GM12874 (cell line): ENCODE results near the gene PIWIL4.

Experiments
- TF ChIP-seq, protein P1 (sequence below): IDR thresholded peaks from 2 replicates; pipeline ENCODE4 v1.5.1; 2011; ENCODE audit warnings: low read depth, mild to moderate bottlenecking, control low read depth, low read length, moderate library complexity; ENCODE audit not compliant: insufficient read depth

The PIWIL4 gene

DNA sequence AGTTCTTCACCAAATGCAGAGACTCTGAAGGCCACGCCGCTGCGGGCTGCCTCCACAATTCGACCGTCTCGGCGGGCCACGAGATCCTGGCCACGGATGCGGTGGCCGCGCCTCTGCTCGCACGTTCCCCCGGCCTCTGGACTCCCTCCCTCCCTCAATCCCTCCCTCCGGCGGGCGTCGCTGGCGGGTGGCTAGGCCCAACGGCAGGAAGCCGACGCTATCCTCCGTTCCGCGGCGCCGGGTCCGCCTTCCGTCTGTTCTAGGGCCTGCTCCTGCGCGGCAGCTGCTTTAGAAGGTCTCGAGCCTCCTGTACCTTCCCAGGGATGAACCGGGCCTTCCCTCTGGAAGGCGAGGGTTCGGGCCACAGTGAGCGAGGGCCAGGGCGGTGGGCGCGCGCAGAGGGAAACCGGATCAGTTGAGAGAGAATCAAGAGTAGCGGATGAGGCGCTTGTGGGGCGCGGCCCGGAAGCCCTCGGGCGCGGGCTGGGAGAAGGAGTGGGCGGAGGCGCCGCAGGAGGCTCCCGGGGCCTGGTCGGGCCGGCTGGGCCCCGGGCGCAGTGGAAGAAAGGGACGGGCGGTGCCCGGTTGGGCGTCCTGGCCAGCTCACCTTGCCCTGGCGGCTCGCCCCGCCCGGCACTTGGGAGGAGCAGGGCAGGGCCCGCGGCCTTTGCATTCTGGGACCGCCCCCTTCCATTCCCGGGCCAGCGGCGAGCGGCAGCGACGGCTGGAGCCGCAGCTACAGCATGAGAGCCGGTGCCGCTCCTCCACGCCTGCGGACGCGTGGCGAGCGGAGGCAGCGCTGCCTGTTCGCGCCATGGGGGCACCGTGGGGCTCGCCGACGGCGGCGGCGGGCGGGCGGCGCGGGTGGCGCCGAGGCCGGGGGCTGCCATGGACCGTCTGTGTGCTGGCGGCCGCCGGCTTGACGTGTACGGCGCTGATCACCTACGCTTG lies 23.2 kb upstream of the PIWIL4 start, which contains the start of gene FUT4:
Gene FUT4, plus strand, starts transcription at position 227 of the 951 bp plus-strand sequence. Its CDS starts 213 bp downstream, at position 440.
- TF ChIP-seq, protein P1, sequence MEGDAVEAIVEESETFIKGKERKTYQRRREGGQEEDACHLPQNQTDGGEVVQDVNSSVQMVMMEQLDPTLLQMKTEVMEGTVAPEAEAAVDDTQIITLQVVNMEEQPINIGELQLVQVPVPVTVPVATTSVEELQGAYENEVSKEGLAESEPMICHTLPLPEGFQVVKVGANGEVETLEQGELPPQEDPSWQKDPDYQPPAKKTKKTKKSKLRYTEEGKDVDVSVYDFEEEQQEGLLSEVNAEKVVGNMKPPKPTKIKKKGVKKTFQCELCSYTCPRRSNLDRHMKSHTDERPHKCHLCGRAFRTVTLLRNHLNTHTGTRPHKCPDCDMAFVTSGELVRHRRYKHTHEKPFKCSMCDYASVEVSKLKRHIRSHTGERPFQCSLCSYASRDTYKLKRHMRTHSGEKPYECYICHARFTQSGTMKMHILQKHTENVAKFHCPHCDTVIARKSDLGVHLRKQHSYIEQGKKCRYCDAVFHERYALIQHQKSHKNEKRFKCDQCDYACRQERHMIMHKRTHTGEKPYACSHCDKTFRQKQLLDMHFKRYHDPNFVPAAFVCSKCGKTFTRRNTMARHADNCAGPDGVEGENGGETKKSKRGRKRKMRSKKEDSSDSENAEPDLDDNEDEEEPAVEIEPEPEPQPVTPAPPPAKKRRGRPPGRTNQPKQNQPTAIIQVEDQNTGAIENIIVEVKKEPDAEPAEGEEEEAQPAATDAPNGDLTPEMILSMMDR = no peak

DNA sequence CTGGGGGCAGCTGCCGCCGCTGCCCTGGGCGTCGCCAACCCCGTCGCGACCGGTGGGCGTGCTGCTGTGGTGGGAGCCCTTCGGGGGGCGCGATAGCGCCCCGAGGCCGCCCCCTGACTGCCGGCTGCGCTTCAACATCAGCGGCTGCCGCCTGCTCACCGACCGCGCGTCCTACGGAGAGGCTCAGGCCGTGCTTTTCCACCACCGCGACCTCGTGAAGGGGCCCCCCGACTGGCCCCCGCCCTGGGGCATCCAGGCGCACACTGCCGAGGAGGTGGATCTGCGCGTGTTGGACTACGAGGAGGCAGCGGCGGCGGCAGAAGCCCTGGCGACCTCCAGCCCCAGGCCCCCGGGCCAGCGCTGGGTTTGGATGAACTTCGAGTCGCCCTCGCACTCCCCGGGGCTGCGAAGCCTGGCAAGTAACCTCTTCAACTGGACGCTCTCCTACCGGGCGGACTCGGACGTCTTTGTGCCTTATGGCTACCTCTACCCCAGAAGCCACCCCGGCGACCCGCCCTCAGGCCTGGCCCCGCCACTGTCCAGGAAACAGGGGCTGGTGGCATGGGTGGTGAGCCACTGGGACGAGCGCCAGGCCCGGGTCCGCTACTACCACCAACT lies 22.4 kb upstream of the PIWIL4 start:
- TF ChIP-seq, protein P1 = no peak

DNA sequence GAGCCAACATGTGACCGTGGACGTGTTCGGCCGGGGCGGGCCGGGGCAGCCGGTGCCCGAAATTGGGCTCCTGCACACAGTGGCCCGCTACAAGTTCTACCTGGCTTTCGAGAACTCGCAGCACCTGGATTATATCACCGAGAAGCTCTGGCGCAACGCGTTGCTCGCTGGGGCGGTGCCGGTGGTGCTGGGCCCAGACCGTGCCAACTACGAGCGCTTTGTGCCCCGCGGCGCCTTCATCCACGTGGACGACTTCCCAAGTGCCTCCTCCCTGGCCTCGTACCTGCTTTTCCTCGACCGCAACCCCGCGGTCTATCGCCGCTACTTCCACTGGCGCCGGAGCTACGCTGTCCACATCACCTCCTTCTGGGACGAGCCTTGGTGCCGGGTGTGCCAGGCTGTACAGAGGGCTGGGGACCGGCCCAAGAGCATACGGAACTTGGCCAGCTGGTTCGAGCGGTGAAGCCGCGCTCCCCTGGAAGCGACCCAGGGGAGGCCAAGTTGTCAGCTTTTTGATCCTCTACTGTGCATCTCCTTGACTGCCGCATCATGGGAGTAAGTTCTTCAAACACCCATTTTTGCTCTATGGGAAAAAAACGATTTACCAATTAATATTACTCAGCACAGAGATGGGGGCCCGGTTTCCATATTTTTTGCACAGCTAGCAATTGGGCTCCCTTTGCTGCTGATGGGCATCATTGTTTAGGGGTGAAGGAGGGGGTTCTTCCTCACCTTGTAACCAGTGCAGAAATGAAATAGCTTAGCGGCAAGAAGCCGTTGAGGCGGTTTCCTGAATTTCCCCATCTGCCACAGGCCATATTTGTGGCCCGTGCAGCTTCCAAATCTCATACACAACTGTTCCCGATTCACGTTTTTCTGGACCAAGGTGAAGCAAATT lies 21.7 kb upstream of the PIWIL4 start:
- TF ChIP-seq, protein P1 = no peak

DNA sequence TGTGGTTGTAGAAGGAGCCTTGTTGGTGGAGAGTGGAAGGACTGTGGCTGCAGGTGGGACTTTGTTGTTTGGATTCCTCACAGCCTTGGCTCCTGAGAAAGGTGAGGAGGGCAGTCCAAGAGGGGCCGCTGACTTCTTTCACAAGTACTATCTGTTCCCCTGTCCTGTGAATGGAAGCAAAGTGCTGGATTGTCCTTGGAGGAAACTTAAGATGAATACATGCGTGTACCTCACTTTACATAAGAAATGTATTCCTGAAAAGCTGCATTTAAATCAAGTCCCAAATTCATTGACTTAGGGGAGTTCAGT lies 21.1 kb upstream of the PIWIL4 start:
- TF ChIP-seq, protein P1 = no peak

DNA sequence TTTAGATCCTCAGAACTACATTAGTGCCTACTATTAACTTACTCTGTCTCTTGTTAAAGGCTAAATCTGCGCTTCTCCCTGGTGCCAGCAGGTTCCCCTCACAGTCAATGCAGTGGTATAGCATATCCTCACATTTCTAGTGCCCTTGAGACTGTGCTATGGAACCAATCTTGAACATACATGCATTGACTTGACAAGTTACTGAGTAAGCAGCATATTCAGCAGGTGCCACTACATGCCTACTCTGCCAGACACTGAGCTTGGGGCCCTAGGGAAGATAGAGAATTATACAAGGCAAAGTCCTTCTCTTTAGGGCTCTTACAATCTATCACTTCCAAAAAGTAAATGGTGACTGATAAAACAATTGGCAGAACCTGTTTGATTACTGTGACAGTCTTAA lies 20.3 kb upstream of the PIWIL4 start:
- TF ChIP-seq, protein P1 = no peak

DNA sequence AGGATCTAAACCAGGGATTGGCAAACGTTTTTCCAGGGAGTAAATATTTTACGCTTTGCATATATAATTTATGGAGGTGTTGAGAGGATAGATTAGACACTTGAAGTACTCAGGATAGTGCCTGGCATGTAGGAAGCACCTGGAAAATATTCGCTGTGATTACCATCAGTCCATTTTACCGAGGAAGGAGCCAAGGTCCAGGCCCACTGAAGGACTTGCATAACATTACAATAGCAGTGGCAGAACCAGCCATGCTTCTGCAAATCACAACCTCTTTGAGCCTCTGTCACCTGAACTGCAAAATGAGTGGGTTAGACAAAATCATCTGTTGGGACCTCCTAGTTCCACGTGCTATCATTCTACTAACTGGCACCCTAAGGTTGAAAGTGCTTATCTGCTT lies 18.0 kb upstream of the PIWIL4 start:
- TF ChIP-seq, protein P1 = no peak

DNA sequence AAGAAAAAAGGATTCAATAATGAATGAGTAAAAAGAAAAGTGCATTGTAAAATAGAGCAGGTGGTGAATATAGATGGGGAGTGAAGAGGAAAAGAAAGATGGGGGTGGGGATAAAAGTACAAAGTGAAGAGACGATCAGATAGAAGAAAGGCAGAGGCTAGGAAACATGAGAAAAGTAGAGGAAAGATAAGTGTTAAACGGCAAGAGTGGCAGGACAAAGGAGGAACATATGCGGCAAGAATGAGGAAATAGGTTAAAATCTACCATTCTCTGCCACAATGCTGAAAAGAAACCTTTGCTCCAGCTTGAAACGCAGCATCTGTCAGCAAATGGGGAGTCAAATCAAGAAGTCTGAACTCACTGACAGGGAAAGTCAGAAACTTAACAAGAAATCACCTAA lies 16.7 kb upstream of the PIWIL4 start:
- TF ChIP-seq, protein P1 = no peak
